Right renal cortex interstitium (tissue), 3 donors: ENCODE results near the gene ODAD3. TPM values are rescaled to one million over a fixed set of nuclear protein-coding genes. Genes with fewer than 3 reads are reported as not detected.

ENCODE experiments used
- DNase-seq, 3 donors: peaks; one replicate each; pipeline ENCODE4 v3.0.0-alpha.2; 2013; ENCODE audit warnings: low read depth in 3 of 3, low spot score in 2 of 3
- polyA plus RNA-seq, 3 donors: library from polyadenylated mRNA; unstranded; fragments of 120-200 nt; gene quantifications; one replicate each; pipeline ENCODE4 v1.2.1, GENCODE V29; 2013; ENCODE audit not compliant: insufficient read length in 3 of 3

ODAD3 gene
- polyA plus RNA-seq, 3 donors, result 1.5 to 1.6 (median 1.5) TPM

DNA sequence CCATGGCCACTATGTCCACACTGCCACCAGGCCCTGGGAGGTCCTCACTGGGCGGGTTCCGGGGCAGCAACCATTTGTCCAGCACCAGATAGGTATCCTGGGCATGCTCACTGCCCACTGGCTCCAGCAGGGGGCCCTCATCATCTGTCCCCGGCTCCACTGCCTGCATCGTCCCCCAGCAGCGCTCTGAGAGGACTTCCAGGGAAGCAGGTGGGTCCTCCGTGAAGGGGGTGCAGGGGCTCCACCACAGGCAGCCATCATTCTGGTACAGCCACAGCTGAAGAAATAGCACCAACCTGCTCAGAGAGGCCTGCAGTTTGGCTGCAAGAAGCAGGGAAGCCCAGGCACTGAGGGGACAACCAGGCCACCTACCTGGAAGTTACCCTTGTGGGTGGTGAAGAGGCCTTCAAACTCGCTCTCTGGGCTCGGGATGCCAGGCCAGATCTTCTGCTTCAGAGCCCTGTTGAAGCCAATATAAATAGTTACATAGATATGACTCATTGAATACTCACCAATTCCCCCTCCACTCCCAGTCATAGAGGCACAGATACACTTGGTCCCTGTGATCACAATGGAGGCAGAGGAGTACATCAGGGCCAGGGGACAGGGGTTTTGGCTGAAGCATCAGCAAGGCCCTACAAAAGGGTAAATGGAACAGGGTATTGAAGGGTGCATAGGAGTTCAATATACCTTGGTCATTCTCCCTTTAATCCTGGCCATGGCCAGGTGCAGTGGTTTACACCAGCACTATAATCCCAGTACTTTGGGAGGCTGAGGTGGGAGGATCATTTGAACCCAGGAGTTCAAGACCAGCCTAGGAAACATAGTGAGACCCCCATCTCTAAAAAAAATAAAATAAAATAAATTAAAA is 56.4 kb downstream of the ODAD3 start:
- no peak for DNase-seq

GRCh38 chr19:11377756-11378155 is 57.2 kb downstream of the ODAD3 start:
- DNase-seq, result no peak

- DNase-seq, result no peak
Measured at GRCh38 chr19:11377237-11377636, 57.7 kb downstream of the ODAD3 start.

DNA sequence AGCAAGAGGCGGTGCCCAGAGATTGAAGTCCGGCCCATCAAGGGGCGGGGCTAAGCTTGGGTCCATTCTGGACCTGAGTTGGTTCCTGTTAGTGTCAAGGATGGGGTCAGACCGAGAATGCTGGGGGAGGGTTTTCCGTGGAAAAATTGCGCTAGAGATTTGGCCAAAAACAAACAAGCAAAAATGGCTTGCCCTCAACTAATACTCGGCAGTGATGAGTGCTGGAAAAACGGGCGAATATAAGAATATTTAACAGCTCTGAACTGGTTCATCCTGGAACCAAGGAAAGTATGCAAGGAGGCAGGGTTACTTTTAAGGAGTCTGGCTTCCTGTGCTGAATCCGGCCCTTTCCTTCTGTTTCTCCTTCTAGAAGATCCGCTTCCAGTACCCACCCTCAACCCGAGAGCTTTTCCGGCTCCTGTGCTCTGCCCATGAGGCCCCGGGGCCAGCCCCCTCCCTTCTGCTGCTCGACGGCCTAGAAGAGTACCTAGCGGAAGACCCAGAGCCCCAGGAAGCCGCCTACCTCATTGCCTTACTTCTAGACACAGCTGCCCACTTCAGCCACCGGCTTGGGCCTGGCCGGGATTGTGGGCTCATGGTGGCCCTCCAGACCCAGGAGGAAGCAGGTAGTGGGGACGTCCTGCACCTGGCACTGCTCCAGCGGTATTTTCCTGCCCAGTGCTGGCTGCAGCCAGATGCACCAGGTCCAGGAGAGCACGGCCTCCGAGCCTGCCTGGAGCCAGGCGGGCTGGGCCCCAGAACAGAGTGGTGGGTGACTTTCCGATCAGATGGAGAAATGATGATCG is 59.6 kb downstream of the ODAD3 start:
- no peak for DNase-seq

GRCh38 chr19:11374433-11375142 is 60.3 kb downstream of the ODAD3 start, which contains the start of gene SWSAP1:
TSS of gene SWSAP1 (plus strand) at chr19:11374666. CDS start at chr19:11374681, 15 bp downstream.
- peak; percentile 98 to 99 (median 98) for DNase-seq

DNA sequence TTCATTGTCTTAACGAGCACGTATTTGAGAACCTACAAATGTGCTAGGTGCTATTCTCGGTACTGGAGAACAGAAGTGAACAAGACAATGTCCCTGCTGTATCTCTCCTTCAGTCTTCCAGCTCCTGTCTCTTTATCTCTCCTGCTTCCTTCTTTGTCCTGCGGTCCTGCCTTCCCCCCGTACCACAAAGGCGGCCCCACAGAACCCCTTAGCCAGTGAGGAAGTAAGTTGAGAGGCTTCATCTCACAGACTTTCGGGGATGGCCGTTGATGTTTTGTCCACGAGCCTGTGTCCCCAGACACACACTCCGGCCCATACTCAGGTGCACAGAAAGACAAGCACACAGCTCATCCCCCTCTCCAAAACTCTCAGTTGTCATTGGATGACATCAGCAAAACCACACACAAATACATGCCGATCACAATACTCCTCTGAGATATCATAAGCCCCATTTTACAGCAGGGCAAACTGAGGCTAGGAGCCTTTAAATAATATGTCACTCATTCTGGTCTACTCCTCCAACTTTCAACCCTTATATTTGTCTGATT is 61.0 kb downstream of the ODAD3 start:
- no peak for DNase-seq

DNA sequence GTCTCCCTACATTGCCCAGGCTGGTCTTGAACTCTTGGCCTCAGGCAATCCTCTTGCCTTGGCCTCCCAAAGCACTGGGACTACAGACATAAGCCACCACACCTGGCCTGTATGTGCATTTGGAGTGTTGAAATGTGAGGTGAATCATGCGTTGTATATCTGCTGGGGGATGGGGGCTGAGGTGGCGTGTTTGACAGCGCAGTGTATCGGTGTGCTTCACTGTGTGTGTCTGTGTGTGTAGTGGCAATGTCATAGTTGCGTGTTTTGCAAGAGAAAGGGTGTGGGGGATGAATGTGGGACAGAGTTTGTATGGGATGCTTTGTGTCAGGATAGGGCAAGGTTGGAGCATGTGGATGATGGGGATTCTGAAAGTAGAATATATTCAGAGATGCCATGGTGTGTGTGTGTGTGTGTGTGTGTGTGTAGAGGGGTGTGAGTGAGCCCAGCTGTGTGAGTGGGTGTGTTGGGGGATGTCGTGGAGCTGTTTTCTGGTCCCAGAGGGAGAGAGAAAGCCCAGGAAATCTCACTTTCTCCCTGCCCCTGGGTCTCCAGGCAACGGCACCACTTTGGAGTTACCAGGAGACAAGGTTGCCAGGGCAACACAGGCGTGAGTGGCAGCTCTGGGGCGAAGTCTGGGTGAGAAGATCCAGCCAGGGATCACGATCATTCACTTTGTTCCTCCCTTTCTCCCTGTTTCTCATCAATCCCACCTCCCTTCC is 61.6 kb downstream of the ODAD3 start:
- DNase-seq, result no peak

DNA sequence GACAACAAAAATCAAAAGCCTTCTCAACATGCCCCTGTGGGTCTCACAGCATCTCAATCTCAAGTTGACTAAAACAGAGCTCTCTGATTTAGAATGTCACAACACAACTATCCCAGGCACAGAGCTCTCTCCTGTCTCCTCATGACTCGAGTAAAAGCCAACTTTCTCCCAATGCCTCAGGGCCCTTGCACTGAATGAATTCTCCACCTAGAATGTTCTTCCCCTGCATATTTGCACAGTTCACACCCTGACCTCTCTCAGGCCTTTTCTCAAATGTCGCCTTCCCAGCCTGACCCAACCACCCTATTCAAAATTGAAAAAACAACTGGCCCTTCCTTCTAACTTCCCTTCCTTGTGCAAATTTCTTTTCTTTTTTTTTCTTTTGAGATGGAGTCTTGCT is 64.2 kb downstream of the ODAD3 start:
- no peak for DNase-seq

Other genes starting within 250 kb of the ODAD3 start
- 100 to 1,000 TPM; 114 to 117 (median 116) TPM for gene KANK2, start 237.6 kb downstream of the ODAD3 start, polyA plus RNA-seq
- under 1 TPM in 2 of 3 donors, not detected in 1; 0.28 to 0.42 TPM for gene ANGPTL8, start 195.5 kb downstream of the ODAD3 start, polyA plus RNA-seq
- 10 to 100 TPM; 34.4 to 37.8 (median 34.7) TPM for gene DOCK6, start 172.6 kb downstream of the ODAD3 start, polyA plus RNA-seq
- gene TSPAN16, start 139.0 kb downstream of the ODAD3 start, polyA plus RNA-seq, result not detected
- gene RAB3D, start 95.5 kb downstream of the ODAD3 start, polyA plus RNA-seq, result 10 to 100 TPM; 14.4 to 19.2 (median 17.4) TPM
- gene TMEM205, start 88.9 kb downstream of the ODAD3 start, polyA plus RNA-seq, result 100 to 1,000 TPM; 126 to 159 (median 135) TPM
- 10 to 100 TPM; 21.5 to 23.3 (median 21.8) TPM for gene CCDC159, start 88.6 kb downstream of the ODAD3 start, polyA plus RNA-seq
- gene PLPPR2, start 79.7 kb downstream of the ODAD3 start, polyA plus RNA-seq, result 10 to 100 TPM in 2 of 3 donors, 1 to 10 TPM in 1; 9.2 to 11.3 (median 10.0) TPM
- gene SWSAP1, start 60.5 kb downstream of the ODAD3 start, polyA plus RNA-seq, result 1 to 10 TPM; 3.0 to 3.2 (median 3.1) TPM
- gene EPOR, start 50.8 kb downstream of the ODAD3 start, polyA plus RNA-seq, result 10 to 100 TPM; 15.0 to 17.2 (median 15.7) TPM
- gene RGL3, start 15.8 kb downstream of the ODAD3 start, polyA plus RNA-seq, result 10 to 100 TPM; 47.6 to 64.8 (median 55.5) TPM
- gene PRKCSH, start 514 bp upstream of the ODAD3 start, polyA plus RNA-seq, result 100 to 1,000 TPM; 299 to 323 (median 323) TPM
- under 1 TPM; 0.04 to 0.35 (median 0.04) TPM for gene ELAVL3, start 45.9 kb upstream of the ODAD3 start, polyA plus RNA-seq
- 1 to 10 TPM; 9.0 to 9.9 (median 9.4) TPM for gene ZNF653, start 70.7 kb upstream of the ODAD3 start, polyA plus RNA-seq
- gene ECSIT, start 94.0 kb upstream of the ODAD3 start, polyA plus RNA-seq, result 10 to 100 TPM; 36.5 to 40.4 (median 38.8) TPM
- gene CNN1, start 103.7 kb upstream of the ODAD3 start, polyA plus RNA-seq, result 1 to 10 TPM; 2.2 to 3.0 (median 2.2) TPM
- 10 to 100 TPM; 43.5 to 48.5 (median 44.9) TPM for gene ELOF1, start 124.1 kb upstream of the ODAD3 start, polyA plus RNA-seq
- 10 to 100 TPM; 12.6 to 17.2 (median 15.5) TPM for gene ACP5, start 142.5 kb upstream of the ODAD3 start, polyA plus RNA-seq
- 10 to 100 TPM; 47.8 to 56.1 (median 51.9) TPM for gene ZNF627, start 162.4 kb upstream of the ODAD3 start, polyA plus RNA-seq